Measurements from ENCODE around the gene FOXJ1. TPM values are rescaled to one million over a fixed set of nuclear protein-coding genes. Genes with fewer than 3 reads are reported as not detected.

FOXJ1 gene
- polyA plus RNA-seq, 2 of the 4 experiments (the other 2 are of a cell fraction), result 0.09 to 0.50 TPM

- Histone ChIP-seq H3K9me3 (no peaks in the 10 kb centered on the region), H3K4me1 (no peaks in the 10 kb centered on the region), H3K4me2 (no peak overlapping the region), H3K4me3 (no peak overlapping the region), H3K27ac (no peak overlapping the region)
- ATAC-seq (no peak), DNase-seq (ENCODE audit: low read depth in 1 of 2, low spot score in 1 of 2) (no peak), FAIRE-seq (no peak)
- ChIA-PET POLR2A (no interaction called here), CTCF (interaction anchor here (0.7 to 1.5 kb wide), 9 partner anchors 10 to 201 kb away, joined by 3 to 5 read pairs (median 4); partner anchors contain the start of genes EXOC7 and ZACN)
- 96% methylated on average over 25 of the region's 25 CpGs for WGBS (ENCODE audit: missing lambda C conversion rate)
- TF ChIP-seq HOXB13 (CRISPR knock-in tag; IDR thresholded peaks at IDR 0.05; ENCODE audit: low read depth), result no peak
- no peak for TF ChIP-seq TFCP2L1 (CRISPR knock-in tag; IDR thresholded peaks at IDR 0.05)
- no peak for TF ChIP-seq PBX3 (IDR thresholded peaks at IDR 0.05)
- no peak for TF ChIP-seq PHF8 (IDR thresholded peaks at IDR 0.05; ENCODE audit: borderline replicate concordance, low read depth)
- TF ChIP-seq CBX8 (IDR thresholded peaks at IDR 0.05), result no peak
- TF ChIP-seq ATOH8 (CRISPR knock-in tag; IDR thresholded peaks at IDR 0.05; ENCODE audit: low read depth), result no peak
- no peak for TF ChIP-seq ZNF302 (CRISPR knock-in tag; IDR thresholded peaks at IDR 0.05)
- no peak for TF ChIP-seq CHD2 (IDR thresholded peaks at IDR 0.05; ENCODE audit: low read length, partially characterized antibody)
- TF ChIP-seq RNF2 (IDR thresholded peaks at IDR 0.05; ENCODE audit: borderline replicate concordance, low read depth), result no peak
- no peak for TF ChIP-seq MYC (IDR thresholded peaks at IDR 0.05; ENCODE audit: borderline replicate concordance, low read length)
- no peak for TF ChIP-seq HOXA7 (CRISPR knock-in tag; IDR thresholded peaks at IDR 0.05)
- TF ChIP-seq POLR2AphosphoS2 (conservative IDR thresholded peaks at IDR 0.05; ENCODE audit: low read length), result no peak
- no peak for TF ChIP-seq GATA3 (IDR thresholded peaks at IDR 0.05; ENCODE audit: borderline replicate concordance)
- TF ChIP-seq MAFK (IDR thresholded peaks at IDR 0.05; ENCODE audit: partially characterized antibody), result no peak
Measured at GRCh38 chr17:76088868-76089576, 52.0 kb downstream of the FOXJ1 start.

- FAIRE-seq, result no peak
- 90% methylated on average over 22 of the region's 25 CpGs for WGBS (ENCODE audit: missing lambda C conversion rate)
Measured at GRCh38 chr17:76088041-76088867, 52.8 kb downstream of the FOXJ1 start.

GRCh38 chr17:76087531-76087930, 53.5 kb downstream of the FOXJ1 start:
- WGBS (ENCODE audit: missing lambda C conversion rate), result 91% methylated on average over 11 of the region's 11 CpGs
- TF ChIP-seq RCOR1 (IDR thresholded peaks at IDR 0.05; ENCODE audit: low read depth, low read length) (no peak), EP300 (IDR thresholded peaks at IDR 0.05) (no peak)
- ChIA-PET CTCF (interaction anchor here (1.1 to 2.3 kb wide), 3 partner anchors 57 to 192 kb away, joined by 3 to 8 read pairs (median 3); no protein-coding TSS in a partner anchor), POLR2A (no interaction called here)
- ATAC-seq, result no peak; a peak in 1 of 6 replicates
- H3K4me1 ChIP-seq, result no peaks in the 10 kb centered on the region
- no peak for DNase-seq (ENCODE audit: low read depth in 1 of 2, low spot score in 1 of 2)
- H3K27ac ChIP-seq, result no peak overlapping the region
- H3K4me2 ChIP-seq, result no peak overlapping the region
- no peak overlapping the region for H3K4me3 ChIP-seq
- no peak for FAIRE-seq
- no peaks in the 10 kb centered on the region for H3K9me3 ChIP-seq

More at GRCh38 chr17:76088041-76088867, 52.8 kb downstream of the FOXJ1 start:
- peak; percentile 35 to 79; a peak in 4 of 6 replicates for ATAC-seq
- ChIA-PET POLR2A (no interaction called here), CTCF (interaction anchor here (0.8 to 1.5 kb wide), 5 partner anchors 10 to 74 kb away, joined by 3 to 5 read pairs (median 4); partner anchors contain the start of genes EXOC7 and ZACN)
- no peak overlapping the region for H3K4me3 ChIP-seq
- H3K9me3 ChIP-seq, result no peaks in the 10 kb centered on the region
- H3K4me2 ChIP-seq, result no peak overlapping the region
- TF ChIP-seq RAD21 (conservative IDR thresholded peaks at IDR 0.05 in 1 of 2, IDR thresholded peaks at IDR 0.05 in 1 of 2), result 0 out of 5 replicates have a peak, but pooled peaks of 1 of the 2 experiments have one; percentile 6
- no peak for TF ChIP-seq POLR2AphosphoS2 (conservative IDR thresholded peaks at IDR 0.05; ENCODE audit: low read length)
- no peak overlapping the region for H3K27ac ChIP-seq
- DNase-seq (ENCODE audit: low read depth in 1 of 2, low spot score in 1 of 2), result no peak
- H3K4me1 ChIP-seq, result no peaks in the 10 kb centered on the region
